Skin of body (tissue), 2 donors: ENCODE data around the gene PLA2G4B. TPM values are rescaled to one million over a fixed set of nuclear protein-coding genes. Genes with fewer than 3 reads are reported as not detected.
A peak's percentile ranks its signal among the peaks of the same experiment; 100 is the strongest.
"Not testable (repeated sequence)": the region's sequence is repeated elsewhere in the genome, so short reads cannot be mapped to it uniquely, and the experiment has no call there.

ENCODE experiments used
- DNase-seq: peaks from one replicate; lab custom pipeline; 2025; lab: John Stamatoyannopoulos, UW
- total RNA-seq: library from RNA; depleted of rRNA; stranded (reverse); fragments of >200 nt; gene quantifications from one replicate; pipeline ENCODE4 v1.2.3, GENCODE V29; 2014

The PLA2G4B gene
- total RNA-seq, 1 donor from 2014 or later: 16.5 TPM

DNA sequence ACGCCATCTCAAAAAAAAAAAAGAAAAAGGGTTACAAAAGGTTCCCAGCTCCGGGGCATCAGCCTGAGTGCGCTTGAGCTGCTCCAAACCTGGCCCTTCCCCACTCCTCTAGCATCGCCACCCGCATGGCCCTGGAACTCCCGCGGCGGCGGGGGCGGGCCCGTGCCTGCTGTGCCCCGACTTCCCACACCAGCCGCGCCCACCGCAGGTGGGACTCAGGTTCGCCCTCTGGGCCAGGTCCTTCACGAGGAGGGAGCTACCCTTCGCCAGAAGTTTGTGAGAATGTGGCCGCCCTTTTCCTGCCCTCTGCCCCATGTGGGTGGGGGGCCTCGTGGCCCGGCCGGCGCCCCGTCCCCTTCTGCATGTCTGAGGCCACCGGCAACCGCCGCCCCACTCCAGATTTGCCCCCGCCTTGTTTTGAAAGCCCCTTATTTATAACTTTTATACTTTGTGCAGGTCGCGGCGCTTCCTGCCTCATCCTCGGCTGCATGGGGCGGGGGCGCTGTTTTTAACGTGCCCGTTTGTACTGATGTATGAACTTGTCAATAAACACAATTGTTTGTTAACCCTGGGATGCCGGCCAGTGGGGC, 11.3 kb upstream of the PLA2G4B start:
- no peak for DNase-seq

DNA sequence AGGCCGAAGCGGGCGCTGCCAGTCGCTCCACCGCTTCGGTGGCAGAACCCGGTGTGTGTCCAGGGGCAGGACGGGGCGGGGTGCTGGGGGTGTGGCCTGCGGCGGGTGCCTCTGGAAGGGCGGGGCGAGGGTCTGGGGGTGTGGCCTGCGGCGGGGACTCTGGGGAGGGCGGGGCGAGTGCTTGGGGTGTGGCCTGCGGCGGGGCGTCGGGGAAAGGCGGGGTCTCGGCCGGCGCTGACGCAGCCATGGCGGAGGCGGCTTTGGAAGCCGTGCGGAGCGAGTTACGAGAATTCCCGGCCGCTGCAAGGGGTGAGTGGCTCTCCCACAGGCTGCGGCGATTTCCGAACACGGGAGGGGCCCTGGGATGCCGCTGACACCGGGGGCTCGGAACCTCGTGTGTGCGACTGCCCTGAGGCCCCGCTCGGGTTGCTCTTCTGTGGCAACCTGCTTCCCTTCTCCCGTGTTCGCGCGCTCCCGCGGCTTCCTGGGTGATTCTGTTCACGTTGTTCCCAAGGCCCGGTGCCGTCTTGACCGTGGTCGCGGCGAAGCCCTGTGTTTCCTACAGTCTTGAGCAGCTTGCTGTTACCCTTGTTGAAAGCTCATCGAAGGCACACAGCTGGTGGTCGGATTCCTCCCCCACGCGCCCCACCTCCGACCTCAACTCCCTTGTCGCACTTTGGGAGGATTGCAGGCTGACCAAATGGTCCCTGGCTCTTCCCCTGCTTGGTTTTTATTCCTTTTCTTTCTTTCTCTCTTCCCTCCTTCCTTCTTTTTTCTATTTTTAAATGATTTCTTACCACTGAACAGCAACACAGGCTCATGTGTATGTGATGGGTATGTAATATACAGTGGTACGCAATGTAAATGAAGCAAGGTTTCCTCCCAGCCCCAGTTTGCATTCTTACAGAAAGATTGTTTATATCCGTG, 10.5 kb upstream of the PLA2G4B start, which contains the start of gene JMJD7:
Gene JMJD7 (plus strand): TSS at position 213 of the 927 bp plus-strand sequence. CDS start 33 bp downstream, at position 246.
- peak; percentile 86 for DNase-seq

DNA sequence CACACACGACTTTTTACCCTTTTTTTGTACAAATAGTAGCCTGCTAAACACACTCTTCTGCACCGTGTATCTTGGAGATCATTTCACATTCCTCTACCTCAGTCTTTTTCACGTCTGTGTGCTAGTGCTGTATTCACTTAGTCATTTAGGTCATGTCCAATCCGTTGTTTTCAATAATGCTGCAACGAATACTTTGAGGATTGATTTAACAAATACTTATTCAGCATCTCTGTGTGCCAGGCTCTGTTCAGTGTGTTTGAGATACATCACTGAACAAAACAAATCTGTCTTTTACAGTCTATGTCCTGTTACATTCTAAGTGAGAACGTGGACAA, 9.9 kb upstream of the PLA2G4B start:
- DNase-seq: peak; percentile 57

DNA sequence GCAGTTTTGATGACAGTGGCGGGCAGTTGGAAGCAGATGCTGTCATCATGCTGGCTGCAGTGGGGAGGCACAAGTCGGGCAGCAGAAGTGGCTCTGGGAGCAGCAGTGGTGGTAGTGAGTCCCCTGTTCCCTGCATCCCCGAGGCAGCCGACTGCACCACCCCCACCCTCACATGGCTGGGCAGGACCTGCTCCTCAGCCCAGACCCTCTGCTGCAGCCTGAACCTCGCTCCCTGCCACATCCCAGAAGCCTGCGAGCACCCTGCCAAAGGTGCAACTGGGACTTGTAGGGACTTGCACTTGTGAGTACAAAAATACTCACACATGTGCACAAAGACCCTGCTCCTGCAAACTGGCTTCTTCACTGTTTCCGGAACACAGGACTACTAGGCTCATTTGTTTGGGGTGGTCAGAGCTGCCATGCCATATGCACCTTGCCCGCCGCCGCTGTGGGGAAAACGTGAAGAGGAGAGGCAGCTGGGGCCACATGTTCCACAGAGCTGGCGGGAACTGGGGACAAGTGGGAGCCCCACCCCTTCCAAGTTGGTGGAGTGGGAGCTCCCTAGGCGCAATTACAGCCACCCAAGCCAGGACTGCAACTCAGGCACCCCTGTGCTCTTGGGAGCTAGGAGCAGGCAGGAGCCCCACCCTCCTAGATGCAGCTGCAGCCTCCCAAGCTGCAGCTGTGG, 8.5 kb upstream of the PLA2G4B start:
- DNase-seq: no peak

DNA sequence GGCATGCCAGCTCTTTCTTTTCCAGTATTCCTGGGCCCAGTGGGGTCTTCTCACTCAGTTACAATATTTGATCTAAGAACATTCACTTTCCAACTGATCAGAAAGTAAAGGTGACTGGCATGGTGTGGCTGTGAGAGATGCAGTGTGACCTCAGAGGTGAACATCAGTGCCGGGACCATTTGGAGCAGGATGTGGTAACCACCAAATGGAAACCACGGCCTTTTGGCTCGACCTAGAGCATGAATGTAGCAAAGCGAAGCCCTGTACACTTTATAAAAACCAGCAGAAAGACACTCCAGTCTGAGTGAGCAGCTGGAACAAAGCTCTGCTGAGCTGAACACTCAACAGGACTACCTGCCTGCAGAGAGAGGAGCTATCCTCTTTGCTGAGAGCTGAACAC, 7.4 kb upstream of the PLA2G4B start:
- DNase-seq: not testable (repeated sequence)

DNA sequence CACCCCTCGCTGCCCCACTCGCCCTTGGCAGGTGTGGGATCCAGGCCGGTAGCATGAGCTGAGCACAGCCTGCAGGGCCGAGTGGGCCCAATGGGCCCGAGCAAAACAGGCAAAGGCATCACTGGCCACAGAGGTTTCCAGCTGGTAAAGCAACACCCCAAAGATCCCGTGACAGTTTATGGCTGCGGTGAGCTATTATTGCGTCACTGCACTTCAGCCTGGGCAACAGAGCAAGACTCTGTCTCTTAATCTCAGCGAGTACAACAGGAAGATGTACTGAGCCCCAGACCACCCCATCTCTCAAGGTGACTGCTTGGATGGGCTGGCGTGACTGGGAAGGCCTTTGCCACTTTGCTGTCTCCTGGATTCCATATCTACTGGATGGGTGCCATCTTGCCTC, 6.4 kb upstream of the PLA2G4B start:
- no peak for DNase-seq

DNA sequence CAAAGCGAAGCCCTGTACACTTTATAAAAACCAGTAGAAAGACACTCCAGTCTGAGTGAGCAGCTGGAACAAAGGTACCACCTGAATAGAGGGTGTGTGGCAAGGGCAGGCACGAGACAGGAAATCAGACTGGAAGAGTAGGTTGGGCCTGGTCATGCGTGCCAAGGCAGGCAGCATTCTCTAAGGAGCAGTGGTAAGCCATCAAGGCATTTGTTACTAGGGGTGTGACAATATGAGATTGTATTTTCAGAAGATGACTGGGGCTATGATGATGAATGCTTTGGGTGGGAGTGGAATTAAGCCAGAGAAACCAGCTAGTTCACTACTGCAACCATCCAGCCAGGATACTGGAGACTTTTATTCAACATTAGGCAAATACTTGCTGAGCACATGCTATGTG, 5.8 kb upstream of the PLA2G4B start:
- DNase-seq: no peak

DNA sequence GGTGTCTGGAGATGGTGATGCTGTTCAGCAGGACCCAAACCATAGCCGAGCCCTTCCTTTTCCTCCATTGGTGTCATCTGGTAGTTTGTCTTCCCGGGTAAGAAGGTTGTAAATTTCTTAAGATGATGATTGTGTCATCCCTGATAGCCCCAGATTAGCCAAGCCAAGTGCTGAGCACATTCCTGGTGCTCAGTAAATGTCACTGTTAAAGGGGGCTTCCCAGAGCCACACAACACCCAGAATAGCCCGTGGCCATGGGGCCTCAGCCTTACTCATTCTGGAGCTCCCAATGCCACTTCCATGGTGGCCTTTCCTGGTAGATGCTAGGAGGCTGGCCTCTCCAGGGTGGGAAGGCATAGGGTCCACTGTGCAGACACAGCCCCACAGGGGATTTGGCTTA, 4.6 kb upstream of the PLA2G4B start:
- DNase-seq: no peak

DNA sequence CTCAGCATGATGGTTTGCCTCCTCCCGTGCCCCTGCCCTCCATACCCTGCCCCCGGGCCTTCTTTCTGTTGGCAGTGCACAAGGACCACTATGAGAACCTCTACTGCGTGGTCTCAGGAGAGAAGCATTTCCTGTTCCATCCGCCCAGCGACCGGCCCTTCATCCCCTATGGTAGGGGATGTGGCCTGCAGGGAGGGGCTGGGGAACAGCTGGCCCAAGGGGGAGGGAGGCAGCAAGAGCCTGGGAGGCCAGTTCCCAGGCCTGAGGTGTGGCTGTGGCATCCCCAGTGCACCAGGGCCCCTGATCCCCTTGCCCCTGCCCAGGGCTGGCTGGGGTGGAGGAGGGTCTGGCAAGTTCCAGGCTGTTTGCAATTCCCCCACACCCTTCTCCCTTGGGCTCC, 2.6 kb upstream of the PLA2G4B start:
- no peak for DNase-seq

DNA sequence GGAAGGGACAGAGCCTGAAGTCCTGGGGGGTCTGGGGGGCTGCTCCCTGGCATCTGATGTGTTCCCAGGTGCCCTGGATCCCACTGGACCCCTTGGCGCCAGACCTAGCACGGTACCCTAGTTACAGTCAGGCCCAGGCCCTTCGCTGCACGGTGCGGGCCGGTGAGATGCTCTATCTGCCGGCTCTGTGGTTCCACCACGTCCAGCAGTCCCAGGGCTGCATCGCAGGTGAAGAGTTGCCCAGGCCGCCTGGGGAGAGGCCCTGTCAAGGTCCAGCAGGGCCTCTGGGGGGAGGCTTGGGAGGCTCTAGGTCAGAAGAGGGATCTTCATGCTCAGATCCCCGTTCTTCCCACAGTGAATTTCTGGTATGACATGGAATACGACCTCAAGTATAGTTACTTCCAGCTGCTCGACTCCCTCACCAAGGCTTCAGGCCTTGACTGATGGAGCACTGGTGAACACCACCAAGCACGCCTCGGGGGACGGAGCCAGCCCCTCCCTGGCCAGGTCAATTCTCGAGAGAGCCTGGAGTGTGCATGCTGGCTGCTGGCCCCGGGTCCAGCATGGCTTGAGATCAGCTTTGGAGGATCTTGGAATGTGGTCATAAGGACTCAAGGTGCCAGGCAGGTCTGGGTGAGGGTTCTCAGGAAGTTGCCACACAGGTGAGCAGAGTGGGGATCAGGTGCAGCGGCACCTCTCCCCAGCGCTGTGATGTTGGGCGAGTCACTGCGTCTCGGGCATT, 1.8 kb upstream of the PLA2G4B start:
- no peak for DNase-seq

DNA sequence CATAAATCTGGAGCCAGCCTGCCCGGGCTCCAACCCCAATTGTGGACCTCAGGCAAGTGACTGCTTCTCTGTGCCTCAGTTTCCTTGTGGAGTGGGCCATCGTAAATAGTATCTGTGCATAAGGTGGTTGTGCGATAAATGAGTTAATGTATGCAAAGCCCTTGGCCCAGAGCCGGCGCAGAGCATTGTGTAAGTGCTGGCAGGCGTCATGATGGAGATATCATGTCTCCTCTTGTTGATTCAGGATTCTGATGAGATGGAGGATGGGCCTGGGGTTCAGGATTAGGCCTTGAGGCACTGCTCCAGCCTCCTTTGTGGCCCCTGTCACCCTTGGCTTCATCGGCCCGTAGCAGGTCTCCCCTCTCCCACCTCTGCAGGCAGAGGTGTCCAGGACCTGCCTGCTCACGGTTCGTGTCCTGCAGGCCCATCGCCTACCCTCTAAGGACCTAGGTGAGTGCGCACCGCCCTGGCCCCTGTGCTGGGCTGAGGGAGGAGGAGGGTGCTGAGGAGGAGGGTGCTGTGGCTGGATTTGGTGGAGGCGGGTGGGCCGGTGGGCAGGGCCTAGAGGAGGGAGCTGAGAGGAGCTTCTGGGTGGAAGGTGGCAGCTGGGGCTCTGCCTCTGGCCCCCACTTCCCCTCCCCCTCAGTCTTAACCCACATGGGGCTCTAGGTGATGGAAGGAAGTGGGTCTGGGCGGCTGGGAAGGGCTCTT, 1.3 kb downstream of the PLA2G4B start:
- no peak for DNase-seq

DNA sequence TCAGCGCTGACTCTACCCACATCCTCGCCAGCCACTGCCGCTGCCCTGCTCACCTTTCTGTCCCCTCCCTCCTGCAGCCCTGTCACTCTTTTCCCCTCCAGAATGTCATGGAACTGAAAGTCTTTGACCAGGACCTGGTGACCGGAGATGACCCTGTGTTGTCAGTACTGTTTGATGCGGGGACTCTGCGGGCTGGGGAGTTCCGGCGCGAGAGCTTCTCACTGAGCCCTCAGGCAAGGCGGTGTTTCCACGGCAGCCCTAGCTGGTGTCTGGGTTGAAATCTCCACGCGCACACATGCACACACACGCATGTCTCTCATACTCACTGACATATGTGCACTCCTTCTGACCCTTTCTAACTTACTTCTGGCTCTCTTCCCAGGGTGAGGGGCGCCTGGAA, 2.0 kb downstream of the PLA2G4B start:
- DNase-seq: no peak

DNA sequence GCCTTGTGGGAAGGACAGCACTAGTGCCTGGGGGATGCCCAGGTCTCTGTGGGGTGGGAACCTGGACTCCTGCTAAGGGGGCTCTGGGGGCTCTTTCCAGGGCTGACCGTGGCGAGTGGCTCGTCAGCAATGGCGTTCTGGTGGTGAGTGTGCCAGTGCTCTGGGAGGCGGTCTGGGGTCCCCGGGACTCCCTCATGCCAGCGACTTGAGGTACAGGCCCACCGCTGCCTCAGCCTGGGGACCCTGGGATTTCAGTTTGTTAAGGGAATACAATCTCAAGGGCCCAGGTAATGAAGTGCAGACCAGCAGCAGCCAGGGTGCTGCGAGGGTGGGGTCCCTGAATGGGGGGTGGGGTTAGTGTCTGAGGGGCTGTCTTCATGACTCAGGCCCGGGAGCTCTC, 2.5 kb downstream of the PLA2G4B start:
- no peak for DNase-seq

DNA sequence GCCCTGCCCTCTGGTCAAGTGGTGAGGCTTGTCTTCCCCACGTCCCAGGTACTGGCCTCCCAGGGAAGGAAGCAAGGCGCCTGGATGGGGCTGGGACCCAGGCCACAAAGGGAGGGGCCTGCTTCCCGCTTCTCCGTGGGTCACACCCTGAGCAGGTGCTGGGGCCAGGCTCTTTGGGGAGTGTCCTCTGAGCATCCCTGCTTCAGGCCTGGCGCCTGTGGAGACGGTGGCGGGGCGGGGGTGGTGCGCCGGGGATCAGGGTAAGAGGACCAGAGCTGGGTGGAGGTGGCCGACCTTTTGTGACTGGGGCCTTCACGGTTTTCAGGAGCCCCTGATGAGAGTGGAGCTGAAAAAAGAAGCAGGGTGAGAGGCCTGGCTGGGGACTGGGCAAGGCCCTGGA, 3.6 kb downstream of the PLA2G4B start:
- no peak for DNase-seq

DNA sequence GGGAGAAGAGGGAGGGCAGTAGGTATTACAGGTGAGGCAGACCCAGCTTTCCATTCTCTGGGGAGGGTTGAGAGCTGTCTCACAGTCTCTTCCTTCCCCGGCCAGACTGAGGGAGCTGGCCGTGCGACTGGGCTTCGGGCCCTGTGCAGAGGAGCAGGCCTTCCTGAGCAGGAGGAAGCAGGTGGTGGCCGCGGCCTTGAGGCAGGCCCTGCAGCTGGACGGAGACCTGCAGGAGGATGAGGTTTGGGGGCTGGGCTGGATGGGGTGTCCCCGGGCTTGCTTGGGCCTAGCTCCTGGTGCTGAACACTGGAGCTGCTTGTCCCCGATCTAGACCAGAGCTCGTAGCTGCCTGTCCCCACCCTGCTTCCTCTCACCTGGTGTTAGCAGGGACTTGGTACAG, 4.9 kb downstream of the PLA2G4B start:
- DNase-seq: no peak

DNA sequence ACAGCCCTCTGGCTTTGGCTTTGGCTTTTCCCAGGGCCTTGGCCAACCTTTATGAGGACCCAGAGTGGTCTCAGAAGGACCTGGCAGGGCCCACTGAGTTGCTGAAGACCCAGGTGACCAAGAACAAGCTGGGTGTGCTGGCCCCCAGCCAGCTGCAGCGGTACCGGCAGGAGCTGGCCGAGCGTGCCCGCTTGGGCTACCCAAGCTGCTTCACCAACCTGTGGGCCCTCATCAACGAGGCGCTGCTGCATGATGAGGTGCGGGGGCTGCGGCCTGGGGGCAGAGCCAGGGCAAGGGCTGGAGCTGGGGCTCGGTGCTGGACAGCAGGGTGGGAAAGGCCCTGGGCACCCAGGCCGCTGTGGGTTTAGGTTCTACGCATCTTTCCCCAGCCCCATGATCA, 6.2 kb downstream of the PLA2G4B start:
- no peak for DNase-seq

DNA sequence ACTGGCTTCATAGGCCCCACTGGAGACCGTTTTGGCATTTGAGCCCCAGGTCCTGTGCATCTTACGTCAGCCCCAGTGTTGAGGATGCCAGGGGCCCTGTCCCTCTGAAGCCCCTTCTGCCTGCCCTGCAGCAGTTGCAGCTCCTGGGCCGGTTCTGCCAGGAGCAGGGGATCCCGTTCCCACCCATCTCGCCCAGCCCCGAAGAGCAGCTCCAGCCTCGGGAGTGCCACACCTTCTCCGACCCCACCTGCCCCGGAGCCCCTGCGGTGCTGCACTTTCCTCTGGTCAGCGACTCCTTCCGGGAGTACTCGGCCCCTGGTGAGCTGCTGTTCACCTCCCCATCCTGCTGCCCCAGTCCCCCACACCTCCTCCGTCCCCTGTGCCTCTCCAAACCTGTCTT, 8.6 kb downstream of the PLA2G4B start:
- no peak for DNase-seq

DNA sequence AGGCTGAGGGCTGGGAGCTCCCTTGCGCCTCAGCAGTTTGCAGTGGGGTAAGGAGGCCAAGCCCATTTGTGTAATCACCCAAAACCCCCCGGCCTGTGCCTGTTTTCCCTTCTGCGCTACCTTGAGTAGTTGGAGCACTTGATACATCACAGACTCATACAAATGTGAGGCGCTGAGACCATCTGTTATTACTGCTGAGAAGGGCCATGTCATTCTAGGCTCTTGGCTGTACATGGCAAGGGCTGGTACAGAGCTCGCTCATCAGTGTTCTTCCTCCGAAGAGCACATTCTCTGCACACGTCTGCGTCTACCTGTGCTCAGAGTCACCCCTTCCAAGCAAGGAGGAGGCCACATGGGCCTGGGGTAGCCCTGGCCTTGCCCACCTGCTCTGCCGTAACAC, 9.3 kb downstream of the PLA2G4B start:
- DNase-seq: no peak

DNA sequence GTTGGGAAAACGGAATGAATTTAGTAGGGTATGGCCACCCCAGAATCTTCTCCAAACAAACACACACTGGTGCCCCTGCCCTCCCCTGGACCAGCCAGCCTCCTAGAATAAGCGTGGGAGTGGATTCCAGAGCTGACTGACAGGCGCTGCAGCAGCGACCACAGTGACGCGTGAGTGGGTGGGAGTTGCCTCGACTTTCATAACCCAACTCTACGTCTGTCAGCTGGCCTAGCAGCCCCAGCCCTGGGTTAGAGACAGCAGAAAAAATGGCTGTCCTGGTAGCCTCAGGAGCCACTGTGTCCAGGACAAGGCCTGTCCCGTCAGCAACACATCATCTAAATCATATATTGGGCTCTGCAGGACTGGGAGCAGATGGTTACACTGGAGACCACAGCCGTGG, 10.0 kb downstream of the PLA2G4B start:
- DNase-seq: no peak

DNA sequence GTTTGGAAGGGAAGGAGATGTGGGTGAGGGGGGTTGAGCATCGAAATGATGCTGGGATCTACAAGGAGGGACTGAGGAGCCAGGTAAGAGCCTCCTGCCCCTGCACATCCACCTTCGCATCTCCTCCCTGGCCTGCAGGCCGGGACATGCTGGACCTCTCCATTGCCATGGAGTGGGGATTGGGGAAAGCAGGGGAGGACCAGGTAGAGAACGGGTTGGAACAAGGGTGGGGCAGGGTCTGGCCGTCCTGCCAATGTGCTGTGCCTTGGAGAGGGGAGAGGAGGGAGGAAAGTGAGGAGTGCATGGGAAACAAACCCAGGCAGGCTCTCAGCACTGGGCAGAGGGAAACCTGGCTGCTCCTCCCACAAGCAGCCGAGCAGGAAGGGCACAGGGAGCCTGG, 10.6 kb downstream of the PLA2G4B start:
- DNase-seq: no peak

DNA sequence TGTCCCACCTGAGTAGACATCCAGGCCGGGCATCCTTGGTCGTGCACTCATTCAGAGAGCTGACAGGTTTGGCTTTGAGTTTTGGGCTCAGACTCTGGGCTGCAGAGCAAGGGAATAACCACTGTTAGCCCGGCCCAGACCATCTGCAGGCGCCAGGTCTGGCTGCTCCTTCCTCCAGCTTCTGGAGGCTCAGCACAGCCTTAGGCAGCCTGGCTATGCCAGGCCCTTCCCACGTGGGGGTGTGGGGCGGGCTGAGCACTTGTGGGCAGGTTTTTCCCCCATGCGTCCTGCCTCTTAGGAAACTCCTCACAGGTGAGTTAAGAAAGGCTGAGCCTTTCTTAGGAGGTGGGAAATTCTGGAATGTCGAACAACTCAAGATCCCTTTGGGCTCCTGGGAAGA, 11.2 kb downstream of the PLA2G4B start:
- no peak for DNase-seq
